Glomerular visceral epithelial cell (primary cell): ENCODE measurements around the gene NPEPL1.
"Not testable (repeated sequence)": the region's sequence is repeated elsewhere in the genome, so short reads cannot be mapped to it uniquely, and the experiment has no call there.

Experiments used
- DNase-seq: peaks from one replicate; pipeline ENCODE4 v3.0.0-alpha.2; 2016; ENCODE audit errors: extremely low spot score

Gene NPEPL1

DNA sequence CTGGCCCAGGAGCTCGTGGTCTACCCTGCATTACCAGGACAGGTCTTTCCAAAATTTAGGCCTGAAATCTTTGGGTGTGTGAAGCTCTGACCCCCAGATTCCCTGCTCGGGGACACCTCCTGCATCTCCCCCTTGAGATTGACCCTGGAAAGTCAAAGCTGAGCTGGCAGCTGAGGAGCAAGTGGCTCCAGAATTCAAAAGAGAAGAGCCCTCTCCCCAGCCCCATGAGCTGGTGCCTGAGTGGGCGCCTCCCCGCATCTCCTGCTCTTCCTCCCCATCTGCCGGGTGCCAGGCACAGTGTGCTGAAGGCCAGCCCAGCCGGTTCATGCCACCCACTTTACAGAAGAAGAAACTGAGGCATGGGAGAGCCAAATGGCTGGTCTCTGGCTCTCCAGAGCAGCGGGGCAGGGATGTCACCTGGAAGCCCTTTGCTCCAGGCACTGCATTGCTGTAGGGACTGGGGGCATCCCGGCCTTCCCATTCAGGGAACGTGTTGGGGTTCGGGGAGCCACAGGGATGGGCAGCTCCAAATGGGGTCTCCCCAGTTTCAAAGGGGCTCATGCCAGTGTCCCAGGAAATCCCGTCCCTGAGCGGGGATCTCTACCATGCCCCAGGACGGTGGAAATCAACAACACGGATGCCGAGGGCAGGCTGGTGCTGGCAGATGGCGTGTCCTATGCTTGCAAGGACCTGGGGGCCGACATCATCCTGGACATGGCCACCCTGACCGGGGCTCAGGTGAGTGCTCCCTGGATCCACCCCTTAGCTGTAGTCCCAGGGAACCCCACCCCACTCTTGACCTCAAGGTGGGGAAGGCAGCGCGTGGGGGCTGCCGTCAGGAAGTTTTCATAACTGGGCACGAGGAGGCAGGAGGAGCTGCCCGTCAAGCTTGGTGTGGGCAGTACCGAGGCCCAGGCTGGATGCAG lies 20.5 kb downstream of the NPEPL1 start:
- no peak for DNase-seq

- no peak for DNase-seq
Observed at GRCh38 chr20:58713801-58714339, 21.3 kb downstream of the NPEPL1 start.

GRCh38 chr20:58714340-58714922 lies 21.8 kb downstream of the NPEPL1 start:
- no peak for DNase-seq

- no peak for DNase-seq
Observed at GRCh38 chr20:58714923-58715351, 22.3 kb downstream of the NPEPL1 start.

DNA sequence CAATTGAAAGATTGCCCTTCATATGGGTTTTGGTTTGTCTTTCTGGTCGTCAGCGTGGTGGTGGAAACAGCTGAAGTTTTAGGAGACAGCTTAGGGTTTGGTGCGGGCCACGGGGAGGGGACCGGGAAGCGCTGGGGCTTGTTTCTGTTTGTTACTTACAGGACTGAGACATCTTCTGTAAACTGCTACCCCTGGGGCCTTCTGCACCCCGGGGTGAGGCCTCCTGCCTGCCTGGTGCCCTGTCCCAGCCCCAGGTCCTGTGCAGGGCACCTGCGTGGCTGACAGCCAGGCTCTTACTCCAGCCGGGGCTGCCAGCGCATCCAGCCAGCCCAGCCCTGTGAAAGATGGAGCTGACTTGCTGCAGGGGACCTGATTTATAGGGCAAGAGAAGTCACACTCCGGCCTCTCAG lies 22.8 kb downstream of the NPEPL1 start:
- no peak for DNase-seq

DNA sequence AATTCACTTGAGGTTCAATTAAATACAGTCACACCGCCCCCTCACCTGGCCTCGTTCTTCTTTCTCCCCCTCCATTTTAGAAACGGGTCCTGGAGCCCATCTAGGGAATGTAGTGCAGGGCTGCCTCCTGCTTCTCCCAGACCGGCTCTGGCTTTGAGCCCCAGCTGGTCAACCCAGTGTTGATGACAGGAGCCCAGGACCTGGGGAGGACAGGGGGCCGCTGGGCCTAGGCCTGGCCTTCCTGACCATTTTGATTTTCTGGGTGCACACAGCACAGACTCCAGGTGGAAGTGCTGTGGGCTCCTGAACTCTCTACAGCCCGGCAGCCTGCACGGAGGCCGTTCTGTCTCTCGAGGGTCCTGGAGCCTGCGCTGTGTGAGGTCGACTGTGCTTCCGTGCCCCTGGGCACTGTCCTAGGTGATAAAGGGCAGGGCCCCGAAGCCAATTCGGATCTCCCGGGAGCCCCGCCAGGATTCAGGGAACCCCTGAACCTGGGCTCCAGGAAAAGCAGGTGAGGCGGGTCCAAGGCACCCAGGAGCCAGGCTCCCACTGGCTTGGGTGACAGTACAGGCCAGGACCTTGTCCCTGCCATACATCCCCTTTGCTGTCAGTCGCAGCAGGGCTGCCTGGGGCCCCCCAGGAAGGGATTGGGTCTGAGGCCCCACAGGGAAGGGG lies 23.3 kb downstream of the NPEPL1 start:
- DNase-seq = no peak

- peak; percentile 38 for DNase-seq
Observed at GRCh38 chr20:58716476-58717277, 24.1 kb downstream of the NPEPL1 start.

- DNase-seq = no peak
Observed at GRCh38 chr20:58717278-58718091, 24.9 kb downstream of the NPEPL1 start.

- no peak for DNase-seq
Observed at GRCh38 chr20:58718121-58718563, 25.5 kb downstream of the NPEPL1 start.

DNA sequence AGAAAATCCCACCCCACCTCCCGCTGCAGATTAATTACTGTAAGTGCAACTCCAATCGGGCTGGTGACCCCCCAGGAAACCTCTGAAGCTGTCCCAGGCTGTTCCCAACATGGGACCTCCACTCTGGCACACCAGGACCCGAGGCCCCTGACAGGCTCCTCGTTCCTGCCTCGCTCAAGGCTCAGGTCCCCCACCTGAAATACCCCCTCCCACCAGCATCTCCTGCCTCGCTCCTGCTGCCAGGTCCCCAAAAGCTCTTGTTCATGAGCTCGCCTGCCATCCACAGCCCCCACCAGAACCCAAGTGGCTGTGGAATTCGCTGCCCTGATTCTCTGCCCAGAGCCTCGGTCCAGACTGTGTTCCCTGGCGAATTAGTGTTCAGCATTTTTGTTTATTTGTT lies 26.1 kb downstream of the NPEPL1 start:
- DNase-seq = no peak

GRCh38 chr20:58719258-58719657 lies 26.7 kb downstream of the NPEPL1 start:
- no peak for DNase-seq

DNA sequence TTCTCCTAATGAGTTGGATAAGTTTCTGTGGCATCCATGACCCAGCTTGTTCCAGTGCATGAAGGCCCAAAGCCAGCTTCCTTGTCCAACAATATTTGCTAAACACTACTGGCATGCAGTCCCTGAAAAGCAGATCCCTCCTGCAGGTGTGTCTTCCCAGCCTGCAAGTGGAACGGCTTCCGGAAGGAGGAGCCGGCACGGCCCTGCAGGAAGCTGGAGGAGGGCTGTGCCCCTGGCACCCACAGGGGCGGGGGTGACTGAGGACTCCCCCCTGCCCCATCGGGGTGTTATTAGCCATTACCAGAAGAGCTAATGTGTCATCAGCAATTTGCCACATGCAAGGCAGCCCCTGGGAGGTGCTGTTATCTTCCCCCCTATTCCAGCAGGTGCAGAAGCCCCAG lies 27.4 kb downstream of the NPEPL1 start:
- no peak for DNase-seq

- no peak for DNase-seq
Observed at GRCh38 chr20:58720890-58721289, 28.3 kb downstream of the NPEPL1 start.

DNA sequence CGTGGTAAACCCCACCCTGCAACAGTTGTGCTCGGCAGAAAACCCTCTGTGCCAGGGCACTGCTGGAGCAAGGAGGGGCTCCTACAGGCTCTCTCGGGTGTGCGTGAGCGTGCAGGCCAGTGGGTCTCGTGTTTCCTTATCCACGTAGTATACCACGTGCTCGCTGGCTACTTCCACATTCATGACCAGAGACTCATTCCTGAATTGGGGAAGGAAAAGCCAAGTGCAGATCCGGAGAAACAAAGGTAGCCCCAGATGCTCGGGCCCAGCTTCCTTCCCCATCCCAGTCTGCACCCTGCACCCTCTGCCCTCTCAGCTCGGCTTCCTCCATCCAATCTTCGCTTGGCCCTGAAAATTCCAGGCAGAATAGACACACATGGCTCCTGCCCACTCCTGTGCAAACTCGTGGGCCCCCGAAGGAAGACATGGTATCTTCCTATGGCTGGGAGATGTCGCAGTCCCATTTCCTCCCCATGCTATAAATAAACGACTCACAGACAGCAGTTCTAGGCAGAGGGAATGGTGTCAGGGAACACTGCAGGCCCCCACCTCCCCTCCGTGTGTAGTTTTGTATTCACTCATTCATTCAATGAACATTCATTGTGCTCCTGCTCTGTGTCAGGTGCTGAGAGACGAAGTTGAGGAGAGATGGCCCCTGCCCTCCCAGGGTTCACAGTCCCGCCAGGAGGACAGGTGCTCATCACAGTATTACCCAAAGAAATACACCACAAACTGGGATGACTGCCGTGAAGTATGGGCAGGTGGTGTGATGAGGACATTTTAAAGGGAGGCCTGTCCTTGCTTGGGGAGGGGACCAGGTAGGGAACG lies 29.6 kb downstream of the NPEPL1 start:
- DNase-seq = no peak

- DNase-seq = no peak
Observed at GRCh38 chr20:58722877-58723627, 30.5 kb downstream of the NPEPL1 start.

DNA sequence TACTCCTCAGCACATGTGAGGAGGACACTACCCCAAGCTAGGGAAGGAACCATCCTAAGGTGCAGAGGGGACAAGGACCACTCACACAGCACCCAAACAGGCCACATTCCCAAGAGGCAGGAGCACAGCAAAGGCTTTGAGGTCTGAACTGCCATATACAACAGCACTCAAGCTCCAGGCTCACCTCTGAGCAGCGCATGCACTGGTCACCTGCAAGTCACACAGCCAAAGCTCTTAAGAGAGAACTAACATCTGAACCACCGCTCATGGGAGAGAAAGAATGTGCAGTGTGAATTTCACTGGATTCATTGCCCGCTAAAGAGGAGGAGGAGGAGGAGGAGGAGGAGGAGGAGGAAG lies 31.0 kb downstream of the NPEPL1 start:
- no peak for DNase-seq

DNA sequence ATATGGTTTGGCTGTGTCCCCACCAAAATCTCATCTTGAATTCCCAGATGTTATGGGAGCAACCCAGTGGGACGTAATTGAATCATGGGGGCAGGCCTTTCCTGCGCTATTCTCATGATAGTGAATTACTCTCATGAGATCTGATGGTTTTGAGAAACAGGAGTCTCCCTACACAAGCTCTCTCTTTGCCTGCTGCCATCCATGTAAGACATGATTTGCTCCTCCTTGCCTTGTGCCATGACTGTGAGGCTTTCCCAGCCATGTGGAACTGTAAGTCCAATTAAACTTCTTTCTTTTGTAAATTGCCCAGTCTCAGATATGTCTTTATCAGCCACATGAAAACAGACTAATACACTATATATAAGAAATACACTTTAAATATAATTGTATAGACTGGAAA lies 33.6 kb downstream of the NPEPL1 start:
- DNase-seq = not testable (repeated sequence)

DNA sequence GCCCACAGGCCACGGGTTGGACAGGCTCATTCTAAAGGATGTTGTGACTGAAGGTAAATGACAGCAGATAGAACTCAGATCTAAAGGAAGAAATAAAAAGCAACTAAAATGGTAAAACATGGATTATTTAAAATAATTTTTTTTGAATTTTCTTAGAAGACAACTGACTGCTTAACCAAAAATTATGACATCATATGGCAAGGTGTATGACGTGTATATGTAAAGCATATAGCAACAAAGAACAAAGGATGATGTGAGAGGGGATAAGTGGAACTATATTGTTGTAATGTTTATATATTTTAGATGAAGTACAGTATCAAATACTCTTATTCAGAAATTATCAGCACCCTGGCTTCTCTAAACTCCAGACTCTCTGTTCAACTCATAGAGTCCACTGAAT lies 38.6 kb downstream of the NPEPL1 start:
- no peak for DNase-seq

GRCh38 chr20:58737198-58737597 lies 44.6 kb downstream of the NPEPL1 start:
- no peak for DNase-seq
